Measurements from ENCODE around the gene SEC61B.

The SEC61B gene

DNA sequence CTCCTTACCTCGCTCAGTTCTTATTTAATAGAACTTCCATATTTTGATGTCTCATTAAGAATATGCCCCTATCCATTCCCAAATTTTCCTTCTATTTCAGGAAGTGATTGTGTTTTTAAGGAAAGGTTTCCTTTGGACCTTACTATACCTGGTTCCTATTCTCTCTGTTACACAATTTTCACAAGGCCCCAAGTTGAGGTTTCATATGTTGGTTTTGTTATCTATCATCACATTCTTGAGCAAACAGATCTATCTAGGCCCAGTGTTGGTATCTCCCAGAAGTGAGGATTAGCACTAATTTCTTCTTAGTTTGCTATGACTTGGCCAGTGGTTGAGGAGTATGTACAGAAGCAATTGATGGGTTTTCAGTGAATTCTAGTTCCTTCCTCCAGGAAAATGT, 41.9 kb upstream of the SEC61B start:
- DNase-seq (ENCODE audit: low read depth), result no peak
- TF ChIP-seq, protein P1, sequence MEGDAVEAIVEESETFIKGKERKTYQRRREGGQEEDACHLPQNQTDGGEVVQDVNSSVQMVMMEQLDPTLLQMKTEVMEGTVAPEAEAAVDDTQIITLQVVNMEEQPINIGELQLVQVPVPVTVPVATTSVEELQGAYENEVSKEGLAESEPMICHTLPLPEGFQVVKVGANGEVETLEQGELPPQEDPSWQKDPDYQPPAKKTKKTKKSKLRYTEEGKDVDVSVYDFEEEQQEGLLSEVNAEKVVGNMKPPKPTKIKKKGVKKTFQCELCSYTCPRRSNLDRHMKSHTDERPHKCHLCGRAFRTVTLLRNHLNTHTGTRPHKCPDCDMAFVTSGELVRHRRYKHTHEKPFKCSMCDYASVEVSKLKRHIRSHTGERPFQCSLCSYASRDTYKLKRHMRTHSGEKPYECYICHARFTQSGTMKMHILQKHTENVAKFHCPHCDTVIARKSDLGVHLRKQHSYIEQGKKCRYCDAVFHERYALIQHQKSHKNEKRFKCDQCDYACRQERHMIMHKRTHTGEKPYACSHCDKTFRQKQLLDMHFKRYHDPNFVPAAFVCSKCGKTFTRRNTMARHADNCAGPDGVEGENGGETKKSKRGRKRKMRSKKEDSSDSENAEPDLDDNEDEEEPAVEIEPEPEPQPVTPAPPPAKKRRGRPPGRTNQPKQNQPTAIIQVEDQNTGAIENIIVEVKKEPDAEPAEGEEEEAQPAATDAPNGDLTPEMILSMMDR (IDR thresholded peaks at IDR 0.05; ENCODE audit: control insufficient read depth, insufficient read depth, low read depth, low read length, missing control alignments), result no peak

DNA sequence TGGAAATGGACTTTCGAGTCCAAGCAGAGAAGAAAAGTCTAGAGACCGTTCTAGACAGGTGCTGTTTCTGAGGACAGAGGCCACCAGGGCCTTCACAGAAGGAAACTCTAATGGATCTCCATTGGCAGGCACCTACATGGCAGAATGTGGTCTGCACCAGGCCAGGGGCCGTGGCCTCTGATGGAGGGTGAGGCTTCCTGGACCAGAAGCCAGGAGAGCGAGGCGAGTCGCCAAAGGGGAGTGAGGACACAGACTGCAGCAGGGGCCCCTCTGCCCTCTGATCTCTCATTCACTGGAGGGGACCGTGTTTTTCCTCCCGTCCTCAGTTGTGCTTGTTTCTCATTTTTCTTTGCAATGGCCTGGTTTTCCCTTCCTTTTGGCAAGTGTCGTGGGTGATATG, 41.4 kb upstream of the SEC61B start:
- TF ChIP-seq, protein P1 (IDR thresholded peaks at IDR 0.05; ENCODE audit: control insufficient read depth, insufficient read depth, low read depth, low read length, missing control alignments), result no peak
- H3K4me3 ChIP-seq (ENCODE audit: control insufficient read depth, low read depth, low read length), result no peak overlapping the region
- DNase-seq (ENCODE audit: low read depth), result no peak

More for the DNA sequence above, 41.9 kb upstream of the SEC61B start:
- H3K4me3 ChIP-seq (ENCODE audit: control insufficient read depth, low read depth, low read length), result no peak overlapping the region

- no peak overlapping the region for H3K4me3 ChIP-seq (ENCODE audit: control insufficient read depth, low read depth, low read length)
- TF ChIP-seq, protein P1 (IDR thresholded peaks at IDR 0.05; ENCODE audit: control insufficient read depth, insufficient read depth, low read depth, low read length, missing control alignments), result no peak
- no peak for DNase-seq (ENCODE audit: low read depth)
Observed at GRCh38 chr9:99181206-99181605, 40.9 kb upstream of the SEC61B start.

DNA sequence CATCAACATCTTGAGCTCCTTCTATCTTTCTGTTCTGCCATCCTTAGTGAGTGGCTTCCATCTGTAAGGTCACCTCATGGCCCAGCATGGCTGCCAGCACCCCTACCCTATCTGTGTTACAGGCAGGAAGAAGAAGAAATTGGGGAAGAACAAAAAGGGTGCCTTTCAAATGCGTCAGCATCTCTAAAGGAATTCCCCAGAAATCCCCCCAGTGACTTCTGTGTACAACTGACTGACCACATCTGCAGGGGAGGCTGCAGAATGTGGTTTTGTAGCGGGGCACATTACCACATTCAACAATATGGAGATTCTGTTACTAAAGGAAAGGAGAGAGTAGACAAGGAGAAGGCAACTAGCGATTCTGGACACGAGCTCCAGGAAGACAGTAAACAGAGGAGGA, 40.5 kb upstream of the SEC61B start:
- DNase-seq (ENCODE audit: low read depth), result no peak
- TF ChIP-seq, protein P1 (IDR thresholded peaks at IDR 0.05; ENCODE audit: control insufficient read depth, insufficient read depth, low read depth, low read length, missing control alignments), result no peak
- no peak overlapping the region for H3K4me3 ChIP-seq (ENCODE audit: control insufficient read depth, low read depth, low read length)

- TF ChIP-seq, protein P1 (IDR thresholded peaks at IDR 0.05; ENCODE audit: control insufficient read depth, insufficient read depth, low read depth, low read length, missing control alignments), result no peak
- no peak for DNase-seq (ENCODE audit: low read depth)
- H3K4me3 ChIP-seq (ENCODE audit: control insufficient read depth, low read depth, low read length), result no peak overlapping the region
Observed at GRCh38 chr9:99182356-99182755, 39.7 kb upstream of the SEC61B start.

- DNase-seq (ENCODE audit: low read depth), result no peak
- TF ChIP-seq, protein P1 (IDR thresholded peaks at IDR 0.05; ENCODE audit: control insufficient read depth, insufficient read depth, low read depth, low read length, missing control alignments), result no peak
- H3K4me3 ChIP-seq (ENCODE audit: control insufficient read depth, low read depth, low read length), result no peak overlapping the region
Observed at GRCh38 chr9:99183616-99184015, 38.5 kb upstream of the SEC61B start.

- TF ChIP-seq, protein P1 (IDR thresholded peaks at IDR 0.05; ENCODE audit: control insufficient read depth, insufficient read depth, low read depth, low read length, missing control alignments), result no peak
- no peak overlapping the region for H3K4me3 ChIP-seq (ENCODE audit: control insufficient read depth, low read depth, low read length)
- no peak for DNase-seq (ENCODE audit: low read depth)
Observed at GRCh38 chr9:99184110-99184474, 38.0 kb upstream of the SEC61B start.

Measured in AG09309 (cell line).